Right lobe of liver (tissue), 6 donors: ENCODE measurements around the gene PPP6R3. TPM values are rescaled to one million over a fixed set of nuclear protein-coding genes. Genes with fewer than 3 reads are reported as not detected.

Experiments used
- ATAC-seq, 4 donors: fragments of 200-7000 bp; cut with Tn5 transposase; one replicate each; pipeline ENCODE4 v1.9.1; 2020; ENCODE audit warnings: mild to moderate bottlenecking in 4 of 4, moderate library complexity in 4 of 4
- DNase-seq, 3 donors: peaks; one replicate each; pipeline ENCODE4 v3.0.0-alpha.2; 2020
- H3K27ac ChIP-seq, 3 donors: fragments of 200-600 bp; one replicate each; pipeline ENCODE4 v1.8.0; 2022
- H3K27me3 ChIP-seq, 2 donors: fragments of 200-600 bp; one replicate each; pipeline ENCODE4 v1.8.0; 2022
- H3K36me3 ChIP-seq, 4 donors: fragments of 200-600 bp; sonication (generic) in 1 of 4; one replicate each; pipeline versions ENCODE4 v1.5.1 to v1.8.0; 2017 to 2022; ENCODE audit warnings: control low read depth in 1 of 4
- H3K4me1 ChIP-seq, 4 donors: fragments of 200-600 bp; sonication (generic) in 1 of 4; one replicate each; pipeline versions ENCODE4 v1.5.1 to v1.8.0; 2017 to 2022; ENCODE audit warnings: control low read depth in 1 of 4
- H3K4me3 ChIP-seq, 3 donors: fragments of 200-600 bp; one replicate each; pipeline ENCODE4 v1.8.0; 2022
- H3K9me3 ChIP-seq, 4 donors: fragments of 200-600 bp; sonication (generic) in 1 of 4; one replicate each; pipeline versions ENCODE4 v1.5.1 to v1.8.0; 2017 to 2022; ENCODE audit warnings: control low read depth in 1 of 4
- POLR2A ChIP-seq: fragments of 450-650 bp; IDR thresholded peaks from one replicate; pipeline ENCODE4 v1.6.1; 2017; ENCODE audit warnings: antibody characterized with exemption, mild to moderate bottlenecking
- WGBS: methylation state at CpG from one replicate; pipeline ENCODE4 v1.1.6; 2018; ENCODE audit warnings: low coverage, low lambda C conversion rate; ENCODE audit not compliant: insufficient coverage; ENCODE audit errors: missing lambda C conversion rate; 5-methylcytosine and 5-hydroxymethylcytosine counted together
- intact Hi-C, 2 donors: fragments of 100-400 bp; cut with DNase I; formaldehyde crosslinking; loops; one replicate each; pipeline versions ENCODE4 v1.11.2 to v1.14.1; 2022
- total RNA-seq, 6 experiments: library from RNA; depleted of rRNA in 2 of 6; stranded (reverse); fragments of >200 nt in 2 of 6; fragmentation: NEBNext Ultra II Directional in 3 of 6; extraction: Animal tissue kit (Norgen Biotek cat#: 25700) in 3 of 6; gene quantifications; one replicate each; pipeline versions ENCODE4 v1.1.0 to v1.2.4, GENCODE V29; 2016 to 2023
- TF ChIP-seq, protein P1 (sequence below), 4 donors: fragments of 200-600 bp in 3 of 4; fragments of 450-650 bp in 1 of 4; IDR thresholded peaks; one replicate each; pipeline versions ENCODE4 v1.5.1 to v1.8.0; 2016 to 2022; ENCODE audit warnings: antibody characterized with exemption in 4 of 4, mild to moderate bottlenecking in 2 of 4
- donor health status: DM: no; HTN: yes; CAD: no.
- donor health status: DM: no; HTN: no; CAD: no.
- donor health status: DM: no; HTN: no; CAD: no.
- donor health status: DM: no; HTN: yes; CAD: no.
- donor health status: DM: no; HTN: yes; CAD: no.

Gene PPP6R3
- total RNA-seq, 6 experiments from 2014 or later, result 35.8 to 48.3 (median 39.2) TPM

DNA sequence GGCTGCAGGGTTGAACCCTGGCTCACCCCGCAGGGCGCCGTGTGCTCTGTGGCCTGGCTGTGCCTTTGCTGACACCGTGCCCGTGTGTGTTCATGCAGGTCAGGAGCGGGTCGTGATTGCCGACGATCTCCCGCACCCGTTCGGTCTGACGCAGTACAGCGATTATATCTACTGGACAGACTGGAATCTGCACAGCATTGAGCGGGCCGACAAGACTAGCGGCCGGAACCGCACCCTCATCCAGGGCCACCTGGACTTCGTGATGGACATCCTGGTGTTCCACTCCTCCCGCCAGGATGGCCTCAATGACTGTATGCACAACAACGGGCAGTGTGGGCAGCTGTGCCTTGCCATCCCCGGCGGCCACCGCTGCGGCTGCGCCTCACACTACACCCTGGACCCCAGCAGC lies 47.0 kb upstream of the PPP6R3 start:
- H3K9me3 ChIP-seq, result no peaks in the 10 kb centered on the region
- TF ChIP-seq POLR2A, result no peak
- TF ChIP-seq, protein P1, sequence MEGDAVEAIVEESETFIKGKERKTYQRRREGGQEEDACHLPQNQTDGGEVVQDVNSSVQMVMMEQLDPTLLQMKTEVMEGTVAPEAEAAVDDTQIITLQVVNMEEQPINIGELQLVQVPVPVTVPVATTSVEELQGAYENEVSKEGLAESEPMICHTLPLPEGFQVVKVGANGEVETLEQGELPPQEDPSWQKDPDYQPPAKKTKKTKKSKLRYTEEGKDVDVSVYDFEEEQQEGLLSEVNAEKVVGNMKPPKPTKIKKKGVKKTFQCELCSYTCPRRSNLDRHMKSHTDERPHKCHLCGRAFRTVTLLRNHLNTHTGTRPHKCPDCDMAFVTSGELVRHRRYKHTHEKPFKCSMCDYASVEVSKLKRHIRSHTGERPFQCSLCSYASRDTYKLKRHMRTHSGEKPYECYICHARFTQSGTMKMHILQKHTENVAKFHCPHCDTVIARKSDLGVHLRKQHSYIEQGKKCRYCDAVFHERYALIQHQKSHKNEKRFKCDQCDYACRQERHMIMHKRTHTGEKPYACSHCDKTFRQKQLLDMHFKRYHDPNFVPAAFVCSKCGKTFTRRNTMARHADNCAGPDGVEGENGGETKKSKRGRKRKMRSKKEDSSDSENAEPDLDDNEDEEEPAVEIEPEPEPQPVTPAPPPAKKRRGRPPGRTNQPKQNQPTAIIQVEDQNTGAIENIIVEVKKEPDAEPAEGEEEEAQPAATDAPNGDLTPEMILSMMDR (IDR thresholded peaks at IDR 0.05), result no peak
- 58% methylated on average over 6 of the region's 27 CpGs for WGBS
- ATAC-seq, result peak; percentile 37 to 85 (median 68)
- peak in 2 of 3 donors; percentile 81 to 82 for DNase-seq
- no peak overlapping the region for H3K4me3 ChIP-seq
- peaks cover 0 to 66% (median 38%) of the 10 kb centered on the region in 4 donors for H3K36me3 ChIP-seq
- H3K27me3 ChIP-seq, result no peaks in the 10 kb centered on the region
- H3K27ac ChIP-seq, result peak overlapping the region in 1 of 3 donors; percentile 70
- intact Hi-C loops, result no loop called here
- H3K4me1 ChIP-seq, result peaks cover 0 to 27% (median 4%) of the 10 kb centered on the region in 4 donors

DNA sequence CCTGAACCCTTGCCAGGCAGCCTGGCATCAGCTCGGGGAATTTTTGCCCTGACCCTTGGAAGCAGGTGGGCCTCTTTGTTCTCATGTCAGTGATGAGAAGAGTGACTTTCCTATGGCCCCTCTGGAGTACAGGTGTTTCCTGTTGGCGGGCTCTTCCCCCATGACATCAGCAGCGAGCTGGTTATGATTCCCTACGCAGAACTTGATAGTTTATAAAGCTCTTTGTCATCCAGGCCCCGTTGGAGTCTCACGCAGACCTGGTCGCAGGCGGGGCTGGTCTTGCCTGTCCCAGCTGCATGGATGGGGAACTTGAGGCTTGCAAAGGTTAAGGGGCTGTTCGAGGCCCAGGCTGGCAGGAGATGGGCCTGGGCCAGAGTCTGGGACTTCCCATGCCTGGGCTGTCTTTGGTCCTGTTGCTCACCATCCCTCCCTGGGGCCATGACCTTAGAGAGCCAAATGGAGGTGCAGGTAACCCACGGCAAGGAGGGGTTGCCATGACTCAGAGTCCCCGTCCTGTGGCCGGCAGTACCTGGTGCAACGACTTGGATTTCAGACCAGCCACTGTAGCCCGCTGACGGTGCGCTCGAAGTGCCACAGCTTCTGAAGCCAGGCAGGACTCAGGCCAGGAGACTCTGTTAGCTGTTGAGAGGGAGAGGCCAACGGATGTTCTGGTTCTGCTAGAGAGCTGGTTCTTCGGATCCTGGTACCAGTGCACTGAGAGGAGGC lies 45.9 kb upstream of the PPP6R3 start:
- no peaks in the 10 kb centered on the region for H3K27me3 ChIP-seq
- WGBS, result 68% methylated on average over 5 of the region's 19 CpGs
- TF ChIP-seq, protein P1 (IDR thresholded peaks at IDR 0.05), result no peak
- TF ChIP-seq POLR2A, result no peak
- no peak overlapping the region for H3K27ac ChIP-seq
- intact Hi-C loops, result no loop called here
- H3K4me3 ChIP-seq, result no peak overlapping the region
- peaks cover 0 to 27% (median 4%) of the 10 kb centered on the region in 4 donors for H3K4me1 ChIP-seq
- H3K9me3 ChIP-seq, result no peaks in the 10 kb centered on the region
- ATAC-seq (no peak), DNase-seq (no peak)
- H3K36me3 ChIP-seq, result peaks cover 0 to 68% (median 38%) of the 10 kb centered on the region in 4 donors

DNA sequence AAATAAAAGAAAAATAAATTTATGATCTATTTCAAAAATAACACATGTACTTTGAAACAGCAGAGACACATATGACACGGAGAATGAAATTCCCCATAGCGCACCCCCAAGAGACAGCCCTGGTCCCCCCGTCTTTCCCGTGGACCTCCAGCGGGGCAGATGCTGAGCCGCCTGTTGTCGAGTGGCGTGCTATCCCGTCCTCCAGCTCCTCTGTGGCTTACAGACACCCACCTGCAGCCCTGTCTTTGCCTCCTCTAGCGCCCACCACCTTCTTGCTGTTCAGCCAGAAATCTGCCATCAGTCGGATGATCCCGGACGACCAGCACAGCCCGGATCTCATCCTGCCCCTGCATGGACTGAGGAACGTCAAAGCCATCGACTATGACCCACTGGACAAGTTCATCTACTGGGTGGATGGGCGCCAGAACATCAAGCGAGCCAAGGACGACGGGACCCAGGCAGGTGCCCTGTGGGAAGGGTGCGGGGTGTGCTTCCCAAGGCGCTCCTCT lies 44.4 kb upstream of the PPP6R3 start:
- Histone ChIP-seq H3K36me3 (peaks cover 0 to 63% (median 36%) of the 10 kb centered on the region in 4 donors), H3K27ac (no peak overlapping the region), H3K4me3 (no peak overlapping the region), H3K9me3 (no peaks in the 10 kb centered on the region), H3K27me3 (no peaks in the 10 kb centered on the region), H3K4me1 (peaks cover 0 to 27% (median 4%) of the 10 kb centered on the region in 4 donors)
- ATAC-seq, result peak in 1 of 4 donors; percentile 2
- DNase-seq, result peak in 1 of 3 donors; percentile 42
- WGBS, result 81% methylated on average over 11 of the region's 22 CpGs
- TF ChIP-seq, protein P1 (IDR thresholded peaks at IDR 0.05), result no peak
- TF ChIP-seq POLR2A, result no peak
- intact Hi-C loops, result no loop called here

DNA sequence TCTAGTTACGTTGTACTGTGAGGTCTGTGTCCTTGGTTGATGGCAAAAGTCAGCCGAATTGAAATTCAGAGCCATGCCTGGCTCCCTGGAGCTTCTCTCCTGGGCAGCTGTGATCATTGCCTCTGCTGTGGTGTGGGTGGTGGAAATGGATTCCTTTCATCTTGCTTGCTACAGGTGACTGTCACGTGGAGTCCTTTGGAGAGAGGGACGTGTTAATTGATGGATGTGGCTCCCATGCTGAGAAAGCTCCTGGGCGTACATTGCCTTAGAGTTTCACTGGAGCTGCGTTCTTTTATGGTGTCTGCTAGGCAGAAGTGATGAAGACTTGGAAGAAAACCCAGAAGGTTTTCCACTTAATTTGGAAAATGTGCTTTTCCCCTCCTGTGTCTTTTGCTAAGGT lies 41.9 kb upstream of the PPP6R3 start:
- WGBS, result 77% methylated on average over 3 of the region's 6 CpGs

More for the DNA sequence above, 41.9 kb upstream of the PPP6R3 start:
- ATAC-seq (no peak), DNase-seq (no peak)
- Histone ChIP-seq H3K9me3 (no peaks in the 10 kb centered on the region), H3K27ac (no peak overlapping the region), H3K27me3 (no peaks in the 10 kb centered on the region), H3K4me3 (no peak overlapping the region), H3K36me3 (peaks cover 0 to 49% (median 28%) of the 10 kb centered on the region in 4 donors), H3K4me1 (peaks cover 0 to 8% (median under 1%) of the 10 kb centered on the region in 4 donors)
- TF ChIP-seq, protein P1 (IDR thresholded peaks at IDR 0.05), result no peak
- no peak for TF ChIP-seq POLR2A
- intact Hi-C loops, result no loop called here
